ENCODE results near the gene INSIG2. TPM values are rescaled to one million over a fixed set of nuclear protein-coding genes. Genes with fewer than 3 reads are reported as not detected.

The INSIG2 gene
- total and polyA plus RNA-seq, 2 of the 8 experiments (the other 6 are each of a cell fraction or from before 2014, with no cell fraction given), result 7.0 to 11.2 TPM

GRCh38 chr2:118088051-118089024 lies at the start of gene INSIG2 (continued):
- TF ChIP-seq CTCF (IDR thresholded peaks at IDR 0.05; ENCODE audit: control extremely low read depth in 1 of 3, insufficient read depth in 1 of 3, low read depth in 1 of 3, low read length in 3 of 3), result no peak
- peak; percentile 78 for TF ChIP-seq NRF1 (IDR thresholded peaks at IDR 0.05; ENCODE audit: low read depth, low read length)
- peak; percentile 6; the same call in 1 of the 2 replicates for TF ChIP-seq SP1 (IDR thresholded peaks at IDR 0.05; ENCODE audit: low read depth, low read length)
- TF ChIP-seq CTBP2 (IDR thresholded peaks at IDR 0.05; ENCODE audit: borderline replicate concordance, insufficient read depth, insufficient read length, low read length), result no peak
- TF ChIP-seq KDM5A (IDR thresholded peaks at IDR 0.05; ENCODE audit: low read length), result no peak
- no peak; a peak in 1 of 4 replicates for TF ChIP-seq HDAC2 (IDR thresholded peaks at IDR 0.05; ENCODE audit: borderline replicate concordance in 1 of 2, low read depth in 2 of 2, low read length in 2 of 2)
- TF ChIP-seq, protein P1, sequence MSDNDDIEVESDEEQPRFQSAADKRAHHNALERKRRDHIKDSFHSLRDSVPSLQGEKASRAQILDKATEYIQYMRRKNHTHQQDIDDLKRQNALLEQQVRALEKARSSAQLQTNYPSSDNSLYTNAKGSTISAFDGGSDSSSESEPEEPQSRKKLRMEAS (IDR thresholded peaks at IDR 0.05), result peak; percentile 68
- TF ChIP-seq POLR2AphosphoS5 (IDR thresholded peaks at IDR 0.05; ENCODE audit: low read depth, low read length), result peak; percentile 81
- peak; percentile 58 for TF ChIP-seq TBP (IDR thresholded peaks at IDR 0.05; ENCODE audit: low read depth, low read length)
- TF ChIP-seq POLR2A (IDR thresholded peaks at IDR 0.05; ENCODE audit: control extremely low read depth in 1 of 2, low read depth in 2 of 2, low read length in 2 of 2), result peak in 1 of 2 experiments; percentile 75; a peak in 2 of 3 replicates
- no peak for TF ChIP-seq CHD1 (IDR thresholded peaks at IDR 0.05; ENCODE audit: low read depth, low read length)
- TF ChIP-seq RAD21 (IDR thresholded peaks at IDR 0.05 in 1 of 2, conservative IDR thresholded peaks at IDR 0.05 in 1 of 2; ENCODE audit: low read depth in 2 of 2, low read length in 2 of 2), result no peak
- TF ChIP-seq, protein P2, sequence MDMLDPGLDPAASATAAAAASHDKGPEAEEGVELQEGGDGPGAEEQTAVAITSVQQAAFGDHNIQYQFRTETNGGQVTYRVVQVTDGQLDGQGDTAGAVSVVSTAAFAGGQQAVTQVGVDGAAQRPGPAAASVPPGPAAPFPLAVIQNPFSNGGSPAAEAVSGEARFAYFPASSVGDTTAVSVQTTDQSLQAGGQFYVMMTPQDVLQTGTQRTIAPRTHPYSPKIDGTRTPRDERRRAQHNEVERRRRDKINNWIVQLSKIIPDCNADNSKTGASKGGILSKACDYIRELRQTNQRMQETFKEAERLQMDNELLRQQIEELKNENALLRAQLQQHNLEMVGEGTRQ (IDR thresholded peaks at IDR 0.05; ENCODE audit: low read length), result no peak
- no peak for TF ChIP-seq ATF2 (IDR thresholded peaks at IDR 0.05; ENCODE audit: low read length)
- TF ChIP-seq JUN (IDR thresholded peaks at IDR 0.05; ENCODE audit: low read depth, low read length), result no peak
- no peak for TF ChIP-seq KDM1A (IDR thresholded peaks at IDR 0.05; ENCODE audit: borderline replicate concordance, low read length)
- peak; percentile 87 for TF ChIP-seq CREB1 (IDR thresholded peaks at IDR 0.05)
